K562 (cell line): ENCODE measurements around the gene COL6A1. TPM values are rescaled to one million over a fixed set of nuclear protein-coding genes. Genes with fewer than 3 reads are reported as not detected.

Experiments
- ATAC-seq: fragments of 200-7000 bp; cut with Tn5 transposase; 3 replicates; pipeline ENCODE4 v1.9.1; 2020; ENCODE audit warnings: moderate library complexity
- BruUV-seq: library from RNA; stranded (reverse); fragments of 400-500 nt; replicated peaks from 2 replicates; lab custom pipeline; 2021; lab: Mats Ljungman, UMichigan
- CTCF ChIA-PET: fragments of 300-600 bp; formaldehyde crosslinking; extraction: SDS; loops from one replicate; lab custom pipeline; 2021; ENCODE audit warnings: low intra/inter-chr PET ratio; lab: Yijun Ruan, JAX
- POLR2A ChIA-PET: fragments of 300-600, 350-650 bp; sonication (Branson Sonifier 250); formaldehyde crosslinking; extraction: SDS; loops from one replicate; lab custom pipeline; 2021; ENCODE audit warnings: antibody characterized with exemption, inconsistent platforms; lab: Yijun Ruan, JAX
- DNase-seq, 4 experiments: peaks; one replicate each; pipeline versions ENCODE4 v3.0.0 to v3.0.0-alpha.2; 2011 to 2018; ENCODE audit warnings: low spot score in 3 of 4, mixed read lengths in 3 of 4; ENCODE audit errors: extremely low read depth in 1 of 4
- FAIRE-seq: peaks from 2 replicates; lab custom pipeline; 2011; peaks lifted over from hg19 to GRCh38; lab: Jason Lieb, UNC
- H2AFZ ChIP-seq: 2 replicates; pipeline ENCODE4 v1.6.0; 2011; ENCODE audit warnings: low read depth, low read length, control low read depth, inconsistent platforms
- H3K27ac ChIP-seq: fragments of 200-600 bp; 3 replicates; pipeline ENCODE4 v1.8.0; 2011; ENCODE audit warnings: low read depth, mild to moderate bottlenecking, control low read depth, inconsistent platforms, low read length, moderate library complexity, mixed read lengths; ENCODE audit errors: extremely low read depth
- H3K27me3 ChIP-seq, 2 experiments: fragments of 300-600 bp in 1 of 2; 2 replicates in 1 of 2; 3 replicates in 1 of 2; pipeline versions ENCODE4 v1.6.0 to v1.8.0; 2011; ENCODE audit warnings: inconsistent platforms in 2 of 2, low read length in 2 of 2, mild to moderate bottlenecking in 1 of 2, mixed read lengths in 1 of 2, moderate library complexity in 1 of 2; ENCODE audit not compliant: control insufficient read depth in 2 of 2, insufficient read depth in 2 of 2
- H3K36me3 ChIP-seq: fragments of 300-600 bp; 3 replicates; pipeline ENCODE4 v1.8.0; 2011; ENCODE audit warnings: mild to moderate bottlenecking, low read length, inconsistent platforms; ENCODE audit not compliant: control insufficient read depth, insufficient read depth
- H3K4me1 ChIP-seq, 2 experiments: fragments of 200-600 bp in 1 of 2; replicated peaks in 1 of 2; 2 replicates in 1 of 2; 3 replicates in 1 of 2; pipeline versions ENCODE4 v1.5.1 to v1.8.0; 2011; ENCODE audit warnings: inconsistent platforms in 2 of 2, low read length in 2 of 2, mild to moderate bottlenecking in 1 of 2, mixed read lengths in 1 of 2, moderate library complexity in 1 of 2; ENCODE audit not compliant: control insufficient read depth in 2 of 2, insufficient read depth in 2 of 2
- H3K4me2 ChIP-seq: 2 replicates; pipeline ENCODE4 v1.6.1; 2011; ENCODE audit warnings: low read length, control low read depth, inconsistent platforms, mixed read lengths; ENCODE audit not compliant: insufficient read depth
- H3K4me3 ChIP-seq: fragments of 200-600 bp; sonication (generic), shearing (Covaris generic); 2 replicates; pipeline ENCODE4 v1.5.1; 2016; ENCODE audit warnings: control low read depth, inconsistent platforms
- H3K79me2 ChIP-seq: fragments of 200-600 bp; 3 replicates; pipeline ENCODE4 v1.8.0; 2011; ENCODE audit warnings: low read length, inconsistent platforms; ENCODE audit not compliant: control insufficient read depth, insufficient read depth
- H3K9ac ChIP-seq, 2 experiments: 2 replicates each; pipeline versions ENCODE4 v1.6.0 to v1.6.1; 2011; ENCODE audit warnings: low read depth in 2 of 2, low read length in 2 of 2, control low read depth in 1 of 2, inconsistent platforms in 1 of 2, mild to moderate bottlenecking in 1 of 2, mixed read lengths in 1 of 2; ENCODE audit not compliant: insufficient read depth in 1 of 2
- H3K9me1 ChIP-seq: one replicate; pipeline ENCODE4 v1.6.0; 2011; ENCODE audit warnings: inconsistent platforms, mild to moderate bottlenecking, low read length, moderate library complexity; ENCODE audit not compliant: control insufficient read depth, insufficient read depth
- H3K9me3 ChIP-seq: replicated peaks from 2 replicates; pipeline ENCODE4 v1.5.1; 2011; ENCODE audit warnings: low read depth, low read length, inconsistent platforms; ENCODE audit not compliant: control insufficient read depth, insufficient read depth
- H4K20me1 ChIP-seq: replicated peaks from 2 replicates; pipeline ENCODE4 v1.6.1; 2011; ENCODE audit warnings: low read length, inconsistent platforms, mixed read lengths; ENCODE audit not compliant: control insufficient read depth, insufficient read depth
- ELF1 ChIP-seq: fragments of 200-800 bp; sonication (Bioruptor generic); IDR thresholded peaks from 2 replicates; pipeline ENCODE4 v1.6.1; 2016; ENCODE audit warnings: missing genetic modification characterization, missing compliant biosample characterization
- ELK3 ChIP-seq: fragments of 450-650 bp; formaldehyde crosslinking; IDR thresholded peaks from 2 replicates; pipeline ENCODE4 v1.4.0; 2020; ENCODE audit warnings: mild to moderate bottlenecking
- FOXM1 ChIP-seq, 2 experiments: fragments of 450-650 bp in 1 of 2; sonication (generic) in 1 of 2; formaldehyde crosslinking in 1 of 2; IDR thresholded peaks; 2 replicates each; pipeline versions ENCODE4 v1.6.1 to v1.9.0; 2017 to 2022; ENCODE audit warnings: low read depth in 2 of 2, mild to moderate bottlenecking in 2 of 2, missing genetic modification reagents in 1 of 2, moderate library complexity in 1 of 2
- KLF10 ChIP-seq: fragments of 250-450 bp; sonication (Bioruptor Pico); IDR thresholded peaks from 2 replicates; pipeline ENCODE4 v1.6.1; 2021; ENCODE audit warnings: matching md5 sums
- MTA3 ChIP-seq: fragments of 450-650 bp; formaldehyde crosslinking; IDR thresholded peaks from 2 replicates; pipeline ENCODE4 v1.6.1; 2017; ENCODE audit warnings: mild to moderate bottlenecking, borderline replicate concordance
- NFIC ChIP-seq: fragments of 450-650 bp; IDR thresholded peaks from 2 replicates; pipeline ENCODE4 v1.6.1; 2017; ENCODE audit warnings: mild to moderate bottlenecking, inconsistent platforms
- PHB2 ChIP-seq: fragments of 450-650 bp; IDR thresholded peaks from 2 replicates; pipeline ENCODE4 v1.6.1; 2017; ENCODE audit warnings: low read depth
- RAD21 ChIP-seq, 2 experiments: fragments of 250-450 bp in 1 of 2; fragments of 450-650 bp in 1 of 2; sonication (Bioruptor Pico) in 1 of 2; formaldehyde crosslinking in 1 of 2; IDR thresholded peaks in 1 of 2; conservative IDR thresholded peaks in 1 of 2; 2 replicates each; pipeline versions ENCODE4 v1.4.0 to v1.8.0; 2020 to 2022; ENCODE audit warnings: mild to moderate bottlenecking in 2 of 2, moderate library complexity in 1 of 2
- SREBF2 ChIP-seq: sonication (generic); formaldehyde crosslinking; IDR thresholded peaks from 2 replicates; pipeline ENCODE4 v1.4.0; 2020; ENCODE audit warnings: mild to moderate bottlenecking, missing genetic modification reagents
- ZNF316 ChIP-seq: fragments of 450-650 bp; IDR thresholded peaks from 2 replicates; pipeline ENCODE4 v1.6.1; 2016
- ZNF431 ChIP-seq: sonication (generic); formaldehyde crosslinking; IDR thresholded peaks from 2 replicates; pipeline ENCODE4 v1.8.0; 2022; ENCODE audit warnings: mild to moderate bottlenecking, missing genetic modification reagents
- ZNF644 ChIP-seq: fragments of 200-800 bp; sonication (Bioruptor generic); IDR thresholded peaks from 2 replicates; pipeline ENCODE4 v1.6.1; 2016; ENCODE audit warnings: low read depth, missing genetic modification characterization, missing compliant biosample characterization
- WGBS: fragments of 100-300 bp; shearing (Covaris generic); methylation state at CpG from one replicate; pipeline ENCODE4 v1.1.6; 2016; ENCODE audit warnings: low coverage, mixed read lengths; ENCODE audit not compliant: insufficient coverage; ENCODE audit errors: missing lambda C conversion rate; 5-methylcytosine and 5-hydroxymethylcytosine counted together
- in situ Hi-C: fragments of 300-500 bp; cut with MboI; formaldehyde crosslinking; loops from 4 replicates; pipeline ENCODE4 v1.15.0; 2018; ENCODE audit warnings: inconsistent platforms, mixed read lengths
- intact Hi-C: fragments of 100-400 bp; cut with micrococcal nuclease; formaldehyde crosslinking; loops from 2 replicates; pipeline ENCODE4 v1.14.2; 2022
- polyA plus RNA-seq, 8 experiments: library from polyadenylated mRNA; depleted of rRNA in 4 of 8; stranded (reverse) in 5 of 8; unstranded in 3 of 8; fragments of >200 nt; fragmentation: Nextera tagmentation in 2 of 8; fragmentation: Illumina TruSeq in 1 of 8; extraction: Ambion mirVana in 2 of 8; extraction: Trizol in 1 of 8; gene quantifications; 2 replicates each; pipeline versions ENCODE4 v1.2.1 to v1.2.3, GENCODE V29; 2011 to 2014; ENCODE audit warnings: inconsistent platforms in 1 of 8, missing spikeins in 1 of 8
- total RNA-seq, 7 experiments: library from RNA; depleted of rRNA in 6 of 7; stranded (reverse); fragments of >200 nt in 6 of 7; fragmentation: Illumina TruSeq in 2 of 7; extraction: Trizol in 2 of 7; gene quantifications; 2 replicates each; pipeline versions ENCODE4 v1.2.1 to v1.2.3, GENCODE V29; 2011 to 2021; ENCODE audit warnings: low replicate concordance in 1 of 7

Gene COL6A1
- total and polyA plus RNA-seq, 9 of the 15 experiments (the other 6 are each of a cell fraction or from before 2014, with no cell fraction given) = 0.07 to 1.3 (median 0.14) TPM; not detected in 3

- 4% methylated on average over 39 of the region's 44 CpGs for WGBS
- in situ Hi-C loops (no loop called here), intact Hi-C loops (no loop called here)
- ChIA-PET POLR2A (interaction anchor here (0.7 to 1.2 kb wide), 3 partner anchors 11 to 196 kb away, joined by 3 to 5 read pairs (median 3); no protein-coding TSS in a partner anchor), CTCF (no interaction called here)
- no peak for TF ChIP-seq KLF10 (CRISPR knock-in tag)
- no peak for TF ChIP-seq SREBF2
- no peak for TF ChIP-seq ELF1 (tag)
- TF ChIP-seq ZNF431 = no peak
- TF ChIP-seq RAD21 (CRISPR knock-in tag; conservative IDR thresholded peaks at IDR 0.05 in 1 of 2, IDR thresholded peaks at IDR 0.05 in 1 of 2) = no peak
- TF ChIP-seq ELK3 = no peak
- TF ChIP-seq MTA3 = no peak
- TF ChIP-seq ZNF644 (tag) = no peak
- no peak for TF ChIP-seq FOXM1 (IDR thresholded peaks at IDR 0.05; ENCODE audit: low read depth)
- no peak for TF ChIP-seq FOXM1 (CRISPR knock-in tag; IDR thresholded peaks at IDR 0.05; ENCODE audit: low read depth)
- no peak for TF ChIP-seq NFIC
- TF ChIP-seq PHB2 = no peak
- no peak for TF ChIP-seq ZNF316
- Histone ChIP-seq H3K4me1 (peaks cover 0 to 54% of the 10 kb centered on the region in 2 experiments; a peak in 2 of 5 replicates), H2AFZ (no peak overlapping the region), H3K9me1 (no peaks in the 10 kb centered on the region), H3K9me3 (no peaks in the 10 kb centered on the region), H3K27me3 (peaks cover 55 to 88% of the 10 kb centered on the region in 2 experiments), H3K9ac (peak overlapping the region in 1 of 2 experiments; percentile 45; a peak in 1 of 4 replicates), H3K4me2 (no peak overlapping the region), H3K36me3 (no peaks in the 10 kb centered on the region), H3K27ac (no peak overlapping the region), H3K79me2 (no peaks in the 10 kb centered on the region), H4K20me1 (peaks cover 12% of the 10 kb centered on the region; the same call in 1 of the 2 replicates), H3K4me3 (no peak overlapping the region)
- no peak for FAIRE-seq
- DNase-seq = no peak
- no peak for ATAC-seq
- no TSS peak for BruUV-seq
These were observed 11.9 kb downstream of the COL6A1 start for GRCh38 chr21:45993210-45994085.
